SIG-M5 treated with dmso at 0.1 percent for 504 hours (cell line): ENCODE data around the gene C17orf107.
"Not testable (repeated sequence)": the region's sequence is repeated elsewhere in the genome, so short reads cannot be mapped to it uniquely, and the experiment has no call there.

Experiments used
- DNase-seq: peaks from one replicate; lab custom pipeline; 2025; ENCODE audit not compliant: unreplicated experiment; lab: John Stamatoyannopoulos, UW

Gene C17orf107

DNA sequence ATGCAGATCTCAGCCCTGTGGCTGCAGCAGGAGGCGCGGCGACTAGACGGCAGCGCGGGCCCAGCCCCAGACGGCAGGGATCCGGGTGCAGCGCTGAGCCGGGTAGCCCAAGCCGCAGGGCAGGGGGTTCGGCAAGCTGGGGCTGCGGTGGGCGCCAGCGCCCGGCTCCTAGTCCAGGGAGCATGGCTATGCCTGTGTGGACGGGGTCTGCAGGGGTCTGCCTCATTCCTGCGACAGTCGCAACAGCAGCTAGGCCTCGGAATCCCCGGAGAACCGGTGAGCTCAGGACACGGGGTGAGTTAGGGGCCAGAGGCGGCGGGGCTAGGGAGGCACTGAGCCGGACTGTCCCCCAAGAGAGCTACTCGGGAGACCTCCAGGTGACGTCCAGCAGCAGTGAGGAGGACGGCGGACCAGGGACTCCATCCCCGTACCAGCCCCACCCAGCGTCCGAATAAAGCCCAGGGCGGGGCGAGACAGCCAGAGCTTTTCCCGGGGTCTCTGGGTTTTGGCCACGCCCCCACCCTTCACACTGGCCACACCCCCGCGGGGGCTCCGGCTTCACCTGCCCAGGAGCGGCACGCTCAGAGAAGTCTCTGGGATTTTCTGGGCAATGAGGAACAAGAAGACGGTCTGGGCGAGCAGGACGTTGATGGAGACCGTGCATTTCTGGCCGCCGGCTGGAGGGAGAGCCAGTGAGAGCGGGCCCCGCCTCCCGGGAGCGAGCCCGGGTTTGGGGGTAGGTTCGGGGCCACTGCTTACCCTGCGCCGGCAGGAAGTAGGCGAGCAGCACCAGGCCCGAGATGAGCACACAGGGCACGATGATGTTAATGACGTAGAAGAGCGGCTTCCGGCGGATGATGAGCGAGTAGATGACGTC lies 1.1 kb downstream of the C17orf107 start:
- no peak for DNase-seq

DNA sequence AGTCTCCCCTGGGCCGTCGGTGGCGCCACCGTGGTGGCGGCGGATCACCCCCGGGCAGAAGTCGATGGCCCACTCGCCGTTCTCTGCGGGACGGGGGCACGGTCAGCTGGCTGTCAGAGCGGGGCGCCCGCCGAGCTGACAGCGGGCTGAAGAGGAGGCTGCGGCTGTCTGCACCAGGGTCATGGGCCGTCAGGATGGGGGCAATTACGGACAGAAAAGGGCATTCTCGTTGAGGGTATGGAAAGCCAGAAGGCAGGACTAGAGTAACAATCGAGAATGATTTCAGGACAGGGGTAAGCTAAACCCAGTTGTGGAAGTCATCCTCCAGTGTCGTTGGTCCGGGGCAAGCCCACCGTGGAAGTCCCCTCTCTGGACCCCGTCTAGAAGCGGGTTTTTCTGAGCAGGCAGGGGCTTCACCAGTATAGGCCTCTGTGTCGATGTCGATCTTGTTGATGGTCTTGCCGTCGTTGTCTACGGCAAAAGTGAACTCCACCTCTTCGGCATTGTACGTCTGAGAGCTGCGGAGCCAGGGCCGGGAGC lies 1.8 kb downstream of the C17orf107 start:
- DNase-seq = no peak

DNA sequence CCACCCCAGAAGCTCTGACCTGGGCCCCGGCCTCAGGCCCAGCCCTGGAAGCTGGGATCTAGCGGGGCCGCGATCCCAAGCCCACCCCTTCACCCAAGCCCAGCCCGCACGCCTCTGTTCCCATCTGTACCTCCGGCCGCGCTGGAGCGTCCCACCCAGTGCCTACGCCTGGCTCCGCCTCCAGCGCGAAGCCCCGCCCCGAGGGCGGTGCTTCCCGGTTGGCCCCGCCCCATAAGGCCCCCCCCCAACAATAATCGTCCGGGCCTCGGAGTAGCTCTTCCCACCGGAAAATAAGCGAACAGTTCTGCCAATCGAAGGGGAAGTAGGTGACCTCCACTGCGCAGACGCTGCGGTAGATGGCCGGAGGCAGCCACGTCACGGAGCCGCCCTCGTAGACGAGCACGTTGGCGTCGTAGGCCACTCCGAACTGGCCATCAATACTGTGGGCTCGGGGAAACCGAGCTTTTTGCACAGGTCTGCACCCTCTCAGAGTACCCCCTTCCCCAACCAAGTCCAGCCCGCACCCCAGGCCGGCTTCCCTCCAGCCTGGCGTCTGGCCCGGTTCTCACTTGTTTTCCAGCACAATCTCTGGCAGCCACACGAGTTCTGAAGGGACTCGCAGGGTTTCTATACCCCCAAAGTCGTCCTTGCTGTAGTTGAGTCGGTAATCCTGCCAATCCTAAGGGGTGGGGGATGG lies 2.5 kb downstream of the C17orf107 start:
- no peak for DNase-seq

DNA sequence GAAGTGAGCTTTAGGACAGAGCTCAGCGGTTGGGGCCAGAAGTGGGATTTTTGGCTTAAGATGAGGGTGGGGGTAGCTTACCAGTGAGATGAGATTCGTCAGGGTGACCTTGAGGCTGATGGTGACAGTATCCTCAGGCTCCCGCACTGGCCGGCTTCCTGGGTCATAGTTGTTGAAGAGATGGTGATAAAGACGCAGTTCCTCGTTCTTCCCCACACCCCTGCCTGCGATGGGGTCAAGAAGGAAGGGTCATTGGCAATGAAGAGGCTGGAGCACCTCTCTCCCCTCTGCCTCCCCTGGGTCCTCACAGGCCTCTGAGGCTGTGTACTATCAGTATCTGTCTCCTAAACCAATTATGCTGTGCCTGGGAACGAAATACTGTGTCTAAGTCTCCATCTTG lies 3.2 kb downstream of the C17orf107 start:
- DNase-seq = no peak

DNA sequence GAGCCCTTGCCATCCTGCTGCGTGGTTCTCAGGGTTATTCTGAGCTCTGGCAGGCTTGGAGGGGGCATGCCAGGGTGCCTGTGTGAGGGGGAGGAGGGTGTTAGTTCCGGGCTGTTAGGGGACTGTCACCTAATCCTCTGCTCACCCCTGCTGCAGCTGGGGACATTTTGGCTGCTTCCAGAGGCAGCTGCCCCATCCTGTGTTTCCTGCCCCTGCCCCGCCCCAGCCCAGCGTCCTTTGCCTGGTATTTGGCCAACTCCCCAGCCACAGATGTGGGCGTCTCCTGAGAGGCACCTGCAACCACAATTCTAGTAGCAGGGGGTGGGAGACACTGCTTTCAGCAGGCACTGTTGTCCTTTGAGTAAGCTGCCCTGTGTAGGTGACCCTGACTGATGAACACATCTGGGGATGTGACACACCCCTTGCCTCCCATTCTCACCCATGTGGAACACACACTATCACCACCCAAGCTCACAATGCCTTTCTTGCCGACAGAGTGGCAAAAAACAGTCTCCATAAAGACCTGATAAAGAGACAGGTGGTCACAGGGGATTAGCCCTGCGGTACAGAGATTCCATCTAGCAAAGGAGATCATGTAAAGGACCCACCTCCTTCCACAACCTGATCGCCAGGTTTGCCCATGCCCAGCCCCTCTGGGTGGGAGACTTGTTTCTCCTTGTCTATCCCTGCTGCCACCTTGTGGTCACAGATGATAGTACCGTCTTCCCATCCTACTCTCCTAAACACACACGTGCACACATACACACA lies 3.9 kb downstream of the C17orf107 start, which contains the start of gene CHRNE:
CHRNE (minus strand) TSS at position 48 of the 768 bp plus-strand sequence; CDS start at position 13, 35 bp downstream.
- DNase-seq = peak; percentile 49

DNA sequence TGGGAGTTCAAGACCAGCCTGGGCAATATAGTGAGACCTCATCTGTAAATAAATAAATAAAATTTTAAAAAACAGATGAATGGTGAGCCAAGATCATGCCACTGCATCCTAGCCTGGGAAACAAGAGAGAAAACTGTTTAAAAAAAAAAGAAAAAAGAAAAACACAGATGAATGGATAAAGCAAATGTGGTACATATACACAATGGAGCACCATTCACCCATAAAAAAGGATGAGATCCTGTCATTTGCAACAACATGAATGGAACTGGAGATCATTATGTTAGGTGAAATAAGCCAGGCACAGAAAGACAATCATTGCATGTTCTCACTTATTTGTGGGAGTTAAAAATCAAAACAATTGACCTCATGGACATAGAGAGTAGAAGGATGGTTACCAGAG lies 7.3 kb downstream of the C17orf107 start:
- DNase-seq = not testable (repeated sequence)

DNA sequence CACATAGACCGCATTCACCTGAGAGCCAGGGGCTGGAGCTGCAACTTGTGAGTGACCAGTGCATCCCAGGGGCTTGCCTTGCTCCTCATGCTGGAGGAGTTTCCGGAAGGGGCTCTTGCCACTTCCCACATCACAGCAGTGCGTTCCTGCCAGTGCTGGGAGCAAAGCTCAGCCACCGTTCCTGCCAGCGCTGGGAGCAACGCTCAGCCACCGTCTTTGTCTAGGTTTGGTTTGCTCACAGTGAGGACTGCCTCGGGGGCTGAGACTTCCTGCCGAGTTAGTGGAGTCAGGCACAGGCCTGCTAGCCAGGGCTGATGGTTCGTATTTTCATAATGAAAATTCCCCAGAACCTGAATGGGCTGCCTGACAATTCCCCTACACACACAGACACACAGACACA lies 9.0 kb downstream of the C17orf107 start:
- DNase-seq = no peak

DNA sequence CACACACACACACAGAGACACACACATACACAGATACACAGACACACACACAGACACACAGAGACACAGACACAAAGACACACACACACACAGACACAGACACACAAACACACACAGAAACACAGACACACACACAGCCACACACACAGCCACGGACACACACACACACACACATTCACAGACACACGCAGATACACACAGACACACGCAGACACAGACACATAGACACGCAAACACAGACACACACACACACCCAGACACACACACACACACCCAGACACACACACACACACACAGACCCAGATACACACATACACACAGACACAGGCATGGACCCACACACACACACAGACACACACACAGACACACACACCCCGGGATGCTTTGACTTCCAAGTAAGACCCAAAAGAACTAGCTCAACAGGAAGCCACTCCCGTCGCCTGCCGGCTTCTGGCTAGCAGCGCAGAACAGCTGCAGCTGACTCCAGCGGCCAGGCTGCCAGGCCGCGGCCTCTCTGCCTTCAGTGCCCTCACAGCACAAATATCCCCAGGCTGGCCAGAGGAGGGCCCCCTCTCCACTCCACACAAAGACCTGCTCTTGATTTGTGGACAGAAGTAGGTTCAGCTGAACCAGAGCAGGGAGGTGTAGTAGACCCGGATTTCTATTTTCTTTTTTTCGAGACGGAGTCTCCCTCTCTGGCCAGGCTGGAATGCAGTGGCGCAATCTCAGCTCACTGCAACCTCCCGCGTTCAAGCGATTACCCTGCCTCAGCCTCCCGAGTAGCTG lies 9.6 kb downstream of the C17orf107 start:
- DNase-seq = peak; percentile 69

DNA sequence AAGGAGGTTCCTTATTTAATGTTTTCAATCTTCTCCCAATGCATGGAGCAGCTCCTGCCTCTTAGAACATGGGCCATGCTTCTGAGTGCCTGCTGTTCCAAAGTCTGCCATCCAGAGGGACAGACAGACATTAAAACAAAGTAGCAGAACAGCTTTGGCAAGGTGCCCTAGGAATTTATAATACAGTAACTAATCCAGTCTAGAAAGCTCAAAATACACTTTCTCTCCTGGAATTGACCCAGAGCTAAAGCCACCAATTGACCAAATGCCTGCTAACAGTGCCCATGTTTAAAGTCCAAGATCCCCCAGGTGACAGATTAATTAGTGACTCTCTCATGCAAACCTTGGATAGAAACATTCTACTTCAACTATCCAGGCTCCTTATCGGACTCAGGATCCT lies 14.7 kb downstream of the C17orf107 start:
- no peak for DNase-seq

DNA sequence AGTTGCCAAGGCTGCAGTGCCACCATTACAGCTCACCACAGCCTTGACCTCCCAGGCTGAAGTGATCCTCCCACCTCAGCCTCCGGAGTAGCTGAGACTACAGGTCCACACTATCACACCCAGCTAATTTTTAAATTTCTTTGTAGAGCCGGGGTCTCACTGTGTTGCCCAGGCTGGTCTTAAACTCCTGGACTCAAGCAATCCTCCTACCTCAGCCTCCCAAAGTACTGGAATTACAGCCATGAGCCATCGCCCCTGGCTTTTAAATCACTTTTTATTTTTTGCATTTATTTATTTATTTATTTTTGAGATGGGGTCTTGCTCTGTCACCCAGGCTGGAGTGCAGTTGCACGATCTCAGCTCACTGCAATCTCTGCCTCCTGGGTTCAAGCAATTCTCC lies 15.2 kb downstream of the C17orf107 start:
- DNase-seq = not testable (repeated sequence)

DNA sequence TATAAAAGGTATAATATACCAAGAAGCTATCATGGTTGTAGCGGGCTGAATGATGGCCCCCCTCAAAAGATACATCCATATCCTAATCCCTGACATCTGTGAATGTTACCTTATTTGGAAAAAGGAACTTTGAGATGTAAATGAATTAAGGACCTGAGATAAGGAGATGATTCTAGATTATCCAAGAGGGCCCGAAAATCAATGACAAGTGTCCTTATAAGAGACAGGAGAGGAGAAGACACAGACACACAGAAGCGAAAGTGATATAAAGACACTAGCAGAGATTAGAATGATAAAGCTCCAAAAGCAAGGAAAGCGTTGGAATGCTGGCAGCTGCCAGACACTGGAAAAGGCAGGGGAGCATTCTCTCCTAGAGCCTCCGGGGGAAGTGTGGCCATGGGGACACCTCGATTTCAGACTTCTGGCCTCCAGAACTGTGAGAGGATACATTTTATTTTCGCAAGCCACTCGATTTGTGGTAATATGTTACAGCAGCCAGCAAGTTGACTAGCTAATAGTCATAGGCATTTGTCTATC lies 20.2 kb downstream of the C17orf107 start:
- DNase-seq = no peak

DNA sequence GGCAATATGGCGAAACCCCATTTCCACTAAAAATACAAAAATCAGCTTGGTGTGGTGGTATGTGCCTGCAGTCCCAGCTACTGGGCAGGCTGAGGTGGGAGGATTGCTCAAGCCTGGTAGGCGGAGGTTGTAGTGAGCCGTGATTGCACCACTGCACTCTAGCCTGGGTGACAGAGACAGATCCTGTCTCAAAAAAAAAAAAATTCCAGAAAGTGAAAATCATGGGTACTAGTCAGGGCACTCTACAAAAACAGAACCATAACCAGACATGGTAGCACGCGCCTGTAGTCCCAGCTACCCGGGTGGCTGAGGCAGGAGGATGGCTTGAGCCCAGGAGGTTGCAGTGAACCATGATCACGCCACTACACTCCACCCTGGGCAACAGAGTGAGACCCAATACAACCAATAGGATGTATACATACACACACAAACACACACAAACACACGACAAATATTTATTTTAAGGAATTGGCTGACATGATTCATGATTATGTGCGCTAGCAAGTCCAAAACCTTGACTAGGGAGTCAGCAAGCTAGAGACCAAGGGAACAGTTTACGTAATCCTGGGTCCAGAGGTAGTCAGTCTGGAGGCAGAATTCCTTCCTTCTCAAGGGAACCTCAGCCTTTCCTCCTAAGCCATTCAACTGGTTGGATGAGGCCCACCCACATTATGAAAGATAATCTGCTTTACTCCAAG lies 21.2 kb downstream of the C17orf107 start:
- DNase-seq = peak; percentile 66

DNA sequence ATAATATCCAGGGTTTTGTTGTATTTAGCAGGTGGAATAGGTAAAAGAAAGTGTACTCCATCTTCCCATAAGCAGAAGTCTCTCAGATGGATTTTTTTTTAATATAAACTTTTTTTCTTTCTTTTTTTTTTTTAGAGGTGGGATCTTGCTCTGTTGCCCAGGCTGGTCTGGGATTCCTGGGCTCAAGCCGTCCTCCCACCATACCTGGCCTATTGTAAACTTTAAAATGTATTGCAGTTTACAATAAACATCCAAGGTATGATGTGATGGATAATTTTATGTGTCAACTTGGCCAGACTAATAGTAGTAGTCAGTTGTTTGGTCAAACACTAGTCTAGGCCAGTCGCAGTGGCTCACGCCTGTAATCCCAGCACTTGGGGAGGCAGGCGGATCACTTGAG lies 22.0 kb downstream of the C17orf107 start:
- no peak for DNase-seq

DNA sequence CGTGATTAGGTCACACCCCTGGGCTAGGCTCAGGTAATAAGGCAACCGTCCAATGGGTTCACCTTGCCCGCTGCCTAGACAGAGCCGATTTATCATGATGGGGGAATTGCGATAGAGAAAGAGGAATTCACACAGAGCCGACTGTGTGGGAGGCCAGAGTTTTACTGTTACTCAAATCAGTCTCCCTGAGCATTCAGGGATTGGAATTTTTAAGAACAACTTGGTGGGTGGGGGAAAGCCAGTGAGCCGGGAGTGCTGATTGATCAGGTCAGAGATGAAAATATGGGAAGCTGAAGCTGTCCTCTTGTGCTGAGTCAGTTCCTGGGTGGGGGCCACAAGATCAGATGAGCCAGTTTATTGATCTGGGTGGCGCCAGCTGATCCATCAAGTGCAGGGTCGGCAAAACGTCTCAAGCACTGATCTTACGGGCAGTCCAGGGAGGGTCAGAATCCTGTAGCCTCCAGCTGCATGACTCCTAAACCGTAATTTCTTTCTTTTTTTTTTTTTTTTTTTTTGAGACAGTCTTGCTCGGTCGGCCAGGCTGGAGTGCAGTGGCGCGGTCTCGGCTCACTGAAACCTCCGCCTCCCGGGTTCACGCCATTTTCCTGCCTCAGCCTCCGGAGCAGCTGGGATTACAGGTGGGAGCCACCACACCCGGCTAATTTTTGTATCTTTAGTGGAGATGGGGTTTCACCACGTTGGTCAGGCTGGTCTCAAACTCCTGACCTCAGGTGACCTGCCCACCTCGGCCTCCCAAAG lies 27.4 kb downstream of the C17orf107 start:
- DNase-seq = not testable (repeated sequence)

DNA sequence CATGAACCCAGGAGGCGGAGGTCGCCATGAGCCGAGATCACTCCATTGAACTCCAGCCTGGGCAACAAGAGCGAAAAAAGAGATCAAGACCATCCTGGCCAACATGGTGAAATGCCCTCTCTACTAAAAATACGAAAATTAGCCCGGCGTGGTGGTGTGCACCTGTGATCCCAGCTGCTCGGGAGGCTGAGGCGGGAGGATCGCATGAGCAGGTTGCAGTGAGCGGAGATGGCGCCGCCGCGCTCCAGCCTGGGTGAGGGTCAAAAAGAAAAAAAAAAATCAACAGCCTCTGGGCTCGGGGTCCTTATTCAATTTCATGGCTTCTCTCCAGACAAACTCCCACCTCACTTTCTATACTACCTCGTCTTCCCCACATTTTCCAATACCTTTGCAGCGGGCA lies 29.5 kb downstream of the C17orf107 start:
- DNase-seq = no peak

DNA sequence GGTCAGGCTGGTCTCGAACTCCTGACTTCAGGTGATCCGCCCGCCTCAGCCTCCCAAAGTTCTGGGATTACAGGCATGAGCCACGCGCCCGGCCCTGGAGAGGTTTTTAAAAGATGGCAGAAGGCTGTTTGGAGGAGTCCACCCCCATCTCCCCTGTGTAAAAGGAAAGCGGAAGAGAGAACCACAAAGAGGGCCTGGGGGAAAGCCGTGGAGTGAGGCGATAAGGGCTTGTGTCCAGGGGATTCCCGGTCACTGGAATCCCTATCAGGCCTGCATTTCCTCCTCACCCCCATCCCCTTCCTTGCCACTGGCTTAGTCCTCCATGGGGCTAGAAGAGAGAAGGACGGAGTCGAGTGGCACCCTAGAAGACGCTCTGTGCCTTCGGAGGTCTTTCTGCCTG lies 32.6 kb downstream of the C17orf107 start, which contains the start of gene GP1BA:
GP1BA (plus strand) TSS at position 315 of the 400 bp plus-strand sequence. CDS start 328 bp downstream, outside the sequence.
- DNase-seq = no peak

DNA sequence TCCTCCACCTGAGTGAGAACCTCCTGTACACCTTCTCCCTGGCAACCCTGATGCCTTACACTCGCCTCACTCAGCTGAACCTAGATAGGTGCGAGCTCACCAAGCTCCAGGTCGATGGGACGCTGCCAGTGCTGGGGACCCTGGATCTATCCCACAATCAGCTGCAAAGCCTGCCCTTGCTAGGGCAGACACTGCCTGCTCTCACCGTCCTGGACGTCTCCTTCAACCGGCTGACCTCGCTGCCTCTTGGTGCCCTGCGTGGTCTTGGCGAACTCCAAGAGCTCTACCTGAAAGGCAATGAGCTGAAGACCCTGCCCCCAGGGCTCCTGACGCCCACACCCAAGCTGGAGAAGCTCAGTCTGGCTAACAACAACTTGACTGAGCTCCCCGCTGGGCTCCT lies 33.4 kb downstream of the C17orf107 start:
- DNase-seq = no peak

DNA sequence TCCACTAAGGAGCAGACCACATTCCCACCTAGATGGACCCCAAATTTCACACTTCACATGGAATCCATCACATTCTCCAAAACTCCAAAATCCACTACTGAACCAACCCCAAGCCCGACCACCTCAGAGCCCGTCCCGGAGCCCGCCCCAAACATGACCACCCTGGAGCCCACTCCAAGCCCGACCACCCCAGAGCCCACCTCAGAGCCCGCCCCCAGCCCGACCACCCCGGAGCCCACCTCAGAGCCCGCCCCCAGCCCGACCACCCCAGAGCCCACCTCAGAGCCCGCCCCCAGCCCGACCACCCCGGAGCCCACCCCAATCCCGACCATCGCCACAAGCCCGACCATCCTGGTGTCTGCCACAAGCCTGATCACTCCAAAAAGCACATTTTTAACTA lies 34.3 kb downstream of the C17orf107 start:
- DNase-seq = no peak
